Activated CD8-positive, alpha-beta memory T cell treated with anti-CD3 and anti-CD28 coated beads, Interleukin-2, amount 50 U/mL, for 24 hours (primary cell): ENCODE data around the gene DNAJB13.

Source experiments
- DNase-seq: peaks from one replicate; pipeline ENCODE4 v3.0.0-alpha.2; 2020; ENCODE audit errors: extremely low read depth

Gene DNAJB13

GRCh38 chr11:74000307-74001133, 49.7 kb downstream of the DNAJB13 start:
- DNase-seq = no peak

- no peak for DNase-seq
These were observed 51.0 kb downstream of the DNAJB13 start for GRCh38 chr11:74001822-74002286.

GRCh38 chr11:74002832-74003231, 52.0 kb downstream of the DNAJB13 start:
- no peak for DNase-seq

GRCh38 chr11:74004046-74004695, 53.3 kb downstream of the DNAJB13 start:
- no peak for DNase-seq

- no peak for DNase-seq
These were observed 54.2 kb downstream of the DNAJB13 start for GRCh38 chr11:74004759-74005615.

GRCh38 chr11:74005721-74006517, 55.1 kb downstream of the DNAJB13 start:
- no peak for DNase-seq

- DNase-seq = no peak
These were observed 56.0 kb downstream of the DNAJB13 start for GRCh38 chr11:74006743-74007304.

- no peak for DNase-seq
These were observed 57.0 kb downstream of the DNAJB13 start for GRCh38 chr11:74007691-74008372.

- no peak for DNase-seq
These were observed 57.8 kb downstream of the DNAJB13 start, which contains the start of gene UCP3 for GRCh38 chr11:74008373-74009229. Gene UCP3 (minus strand): TSS chr11:74009085. CDS start chr11:74007042, 2,043 bp downstream.

GRCh38 chr11:74009230-74009547, 58.4 kb downstream of the DNAJB13 start:
- no peak for DNase-seq

- DNase-seq = no peak
These were observed 59.0 kb downstream of the DNAJB13 start for GRCh38 chr11:74009675-74010305.

- no peak for DNase-seq
These were observed 59.8 kb downstream of the DNAJB13 start for GRCh38 chr11:74010306-74011300.

- DNase-seq = no peak
These were observed 60.7 kb downstream of the DNAJB13 start for GRCh38 chr11:74011360-74012073.

- DNase-seq = no peak
These were observed 61.4 kb downstream of the DNAJB13 start for GRCh38 chr11:74012074-74012809.

- DNase-seq = no peak
These were observed 62.3 kb downstream of the DNAJB13 start for GRCh38 chr11:74013141-74013540.

GRCh38 chr11:74014880-74015279, 64.1 kb downstream of the DNAJB13 start:
- DNase-seq = no peak
